GM19395 (cell line): ENCODE results near the gene SPEN.
"Not testable (repeated sequence)": the region's sequence is repeated elsewhere in the genome, so short reads cannot be mapped to it uniquely, and the experiment has no call there.

Source experiments
- ATAC-seq: cut with Tn5 transposase; IDR thresholded peaks from one replicate; pipeline ENCODE4 v1.9.1; 2021; ENCODE audit warnings: mild to moderate bottlenecking, moderate library complexity; ENCODE audit not compliant: unreplicated experiment

Gene SPEN

DNA sequence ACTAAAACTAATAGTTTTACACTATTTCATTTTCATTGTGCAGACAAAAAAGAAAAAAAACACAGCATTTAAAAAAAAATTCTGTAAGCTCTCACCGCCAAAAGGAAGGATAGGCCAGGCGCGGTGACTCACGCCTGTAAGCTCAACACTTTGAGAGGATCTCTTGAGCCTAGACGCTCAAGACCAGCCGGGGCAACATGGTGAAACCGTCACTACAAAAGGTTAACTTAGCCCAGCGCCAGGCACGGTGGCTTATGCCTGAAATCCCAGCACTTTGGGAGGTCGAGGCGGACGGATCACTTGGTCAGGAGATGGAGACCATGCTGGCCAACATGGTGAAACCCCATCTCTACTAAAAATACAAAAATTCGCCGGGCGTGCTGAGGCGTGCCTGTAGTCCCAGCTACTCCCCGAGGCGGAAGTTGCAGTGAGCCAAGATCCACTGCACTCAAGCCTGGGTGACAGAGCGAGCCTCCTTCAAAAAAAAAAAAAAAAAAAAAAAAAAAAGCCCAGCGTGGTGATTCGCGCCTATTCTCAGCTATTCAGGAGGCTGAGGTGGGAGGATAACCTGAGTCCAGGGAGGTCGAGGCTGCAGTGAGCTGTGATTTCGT is 14.3 kb upstream of the SPEN start:
- ATAC-seq = no peak

DNA sequence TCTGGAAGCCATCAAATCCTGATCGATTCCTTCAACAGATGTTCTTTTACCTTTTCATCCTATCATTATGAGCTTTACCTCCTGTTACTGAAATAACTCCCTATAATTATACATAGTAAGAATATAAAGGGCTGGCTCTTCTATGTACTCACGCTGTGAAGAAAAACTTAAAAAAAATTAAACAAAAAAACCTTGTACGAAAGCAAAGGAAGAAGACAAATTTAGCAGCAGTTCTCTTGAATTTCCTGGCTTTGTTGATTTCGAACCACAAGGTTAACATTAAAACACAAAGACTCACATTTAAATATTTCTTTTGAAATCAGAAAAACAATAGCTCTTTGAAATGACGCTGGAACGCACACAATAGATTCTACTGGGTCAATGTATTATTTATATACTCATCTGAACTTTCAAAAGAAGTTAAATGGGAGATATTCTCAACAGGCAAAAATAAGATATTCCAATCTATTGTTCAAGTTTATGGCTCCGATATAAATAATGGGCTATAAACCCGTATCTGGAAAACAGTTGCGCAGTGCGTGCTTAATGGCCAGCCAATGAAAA is 13.6 kb upstream of the SPEN start:
- no peak for ATAC-seq

DNA sequence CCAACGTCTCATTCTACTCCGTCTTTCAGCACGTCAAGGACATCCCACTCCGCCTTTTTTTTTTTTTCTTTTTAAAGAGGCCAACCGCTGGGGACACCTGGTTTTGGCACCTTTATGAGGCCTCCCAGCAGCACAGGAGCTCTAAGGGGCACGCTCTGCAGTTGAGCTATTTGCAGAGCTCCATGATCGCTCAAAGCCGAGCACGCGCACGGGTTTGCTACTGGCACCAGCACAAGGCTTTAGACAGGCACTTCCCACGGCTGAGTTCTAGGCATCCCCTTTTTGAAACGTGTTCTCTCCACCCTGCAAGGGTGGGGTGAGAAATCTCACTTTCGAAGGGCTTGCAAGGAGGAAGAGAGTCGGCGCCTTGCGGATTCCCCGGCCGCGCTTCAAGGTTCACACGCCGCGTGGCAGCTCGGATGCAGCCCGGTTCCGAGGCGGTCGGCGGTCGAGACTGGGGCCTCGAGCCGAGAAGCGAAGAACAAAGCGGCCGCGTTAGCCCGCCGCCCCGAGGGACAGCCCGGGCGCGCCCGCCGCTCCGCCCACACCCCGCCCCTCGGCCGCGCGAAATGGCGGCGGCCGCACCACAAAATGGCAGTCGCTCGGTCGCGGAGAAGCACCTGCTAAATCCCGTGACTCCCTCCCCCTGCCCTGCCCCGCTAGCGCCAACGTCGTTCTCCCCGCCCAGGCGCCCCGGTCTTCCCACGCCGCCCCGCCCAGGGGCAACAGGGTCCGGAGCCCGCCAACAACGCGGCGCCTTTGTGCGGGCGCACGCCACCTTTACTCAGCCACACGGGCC is 12.9 kb upstream of the SPEN start:
- ATAC-seq = peak; percentile 48

DNA sequence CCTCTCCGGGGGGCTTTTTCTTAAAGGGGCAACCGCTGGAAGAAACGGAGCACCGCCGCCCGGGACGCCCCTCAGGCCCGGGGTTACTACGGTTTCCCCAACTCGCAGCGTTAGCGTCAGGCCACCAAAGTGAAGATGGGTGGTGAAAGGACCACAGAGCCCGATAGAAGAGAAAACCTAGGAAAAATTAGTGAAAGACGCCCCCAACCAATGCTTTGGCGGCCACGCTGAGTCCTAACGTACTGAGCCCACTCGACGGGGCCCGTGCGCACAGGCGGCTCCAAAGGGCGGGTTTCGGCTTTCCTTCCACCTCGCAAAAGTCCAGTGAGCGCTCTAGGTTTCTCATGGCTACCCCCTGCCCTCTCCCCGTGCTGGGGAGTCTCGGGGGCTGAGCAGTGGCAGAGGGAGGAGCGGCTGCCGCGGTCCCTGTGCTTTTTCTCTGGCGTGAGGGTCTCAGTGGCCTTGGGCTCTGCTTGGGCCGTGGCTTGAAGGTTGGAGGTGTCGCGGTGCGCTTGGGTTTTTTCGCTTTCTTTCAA is 12.2 kb upstream of the SPEN start:
- peak; percentile 0 for ATAC-seq

DNA sequence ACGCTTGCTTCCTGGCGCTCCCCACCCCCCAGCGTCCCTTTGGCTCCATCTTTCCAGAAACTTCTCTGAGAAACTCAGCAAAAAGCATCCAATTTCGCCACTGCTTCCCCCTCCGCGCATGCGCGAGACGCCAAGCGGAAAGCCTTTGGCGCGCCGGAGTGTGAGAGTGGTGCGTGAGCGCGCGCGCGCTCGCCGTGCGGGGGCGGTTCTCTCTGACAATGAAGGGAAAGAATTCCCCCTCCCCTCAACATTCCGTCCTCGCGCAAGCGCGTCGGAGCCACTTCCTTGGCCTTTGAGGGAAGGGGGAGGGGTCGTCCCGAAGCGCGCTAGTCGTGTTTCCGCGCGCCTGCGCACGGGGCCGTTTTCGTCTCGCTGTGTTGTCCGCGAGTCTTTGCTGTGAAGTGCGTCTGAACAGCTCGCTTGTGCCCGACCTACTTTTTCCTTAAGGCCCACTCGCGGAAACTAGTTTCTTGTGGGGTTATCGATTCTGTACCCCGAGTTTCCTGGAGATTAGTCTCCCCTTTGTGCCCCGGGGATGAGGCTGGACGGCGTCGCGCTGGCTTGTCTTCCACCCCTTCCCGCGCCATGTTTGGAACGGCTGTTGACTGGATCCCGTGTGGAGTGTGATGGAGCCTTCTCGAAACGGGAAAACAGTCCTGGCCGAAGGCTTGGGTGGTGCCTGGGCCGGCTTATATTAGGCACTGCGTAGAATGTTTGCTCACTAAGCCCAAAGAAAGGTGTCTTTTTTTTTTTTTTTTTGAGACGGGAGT is 11.6 kb upstream of the SPEN start:
- peak; percentile 43 for ATAC-seq

DNA sequence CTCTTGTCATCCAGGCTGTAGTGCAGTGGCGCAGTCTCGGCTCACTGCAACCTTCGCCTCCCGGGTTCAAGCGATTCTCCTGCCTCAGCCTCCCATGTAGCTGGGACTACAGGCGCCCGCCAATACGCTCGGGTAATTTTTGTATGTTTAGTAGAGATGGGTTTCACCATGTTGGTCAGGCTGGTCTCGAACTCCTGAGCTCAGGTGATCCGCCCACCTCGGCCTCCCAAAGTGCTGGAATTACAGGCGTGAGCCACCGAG is 11.1 kb upstream of the SPEN start:
- not testable (repeated sequence) for ATAC-seq

DNA sequence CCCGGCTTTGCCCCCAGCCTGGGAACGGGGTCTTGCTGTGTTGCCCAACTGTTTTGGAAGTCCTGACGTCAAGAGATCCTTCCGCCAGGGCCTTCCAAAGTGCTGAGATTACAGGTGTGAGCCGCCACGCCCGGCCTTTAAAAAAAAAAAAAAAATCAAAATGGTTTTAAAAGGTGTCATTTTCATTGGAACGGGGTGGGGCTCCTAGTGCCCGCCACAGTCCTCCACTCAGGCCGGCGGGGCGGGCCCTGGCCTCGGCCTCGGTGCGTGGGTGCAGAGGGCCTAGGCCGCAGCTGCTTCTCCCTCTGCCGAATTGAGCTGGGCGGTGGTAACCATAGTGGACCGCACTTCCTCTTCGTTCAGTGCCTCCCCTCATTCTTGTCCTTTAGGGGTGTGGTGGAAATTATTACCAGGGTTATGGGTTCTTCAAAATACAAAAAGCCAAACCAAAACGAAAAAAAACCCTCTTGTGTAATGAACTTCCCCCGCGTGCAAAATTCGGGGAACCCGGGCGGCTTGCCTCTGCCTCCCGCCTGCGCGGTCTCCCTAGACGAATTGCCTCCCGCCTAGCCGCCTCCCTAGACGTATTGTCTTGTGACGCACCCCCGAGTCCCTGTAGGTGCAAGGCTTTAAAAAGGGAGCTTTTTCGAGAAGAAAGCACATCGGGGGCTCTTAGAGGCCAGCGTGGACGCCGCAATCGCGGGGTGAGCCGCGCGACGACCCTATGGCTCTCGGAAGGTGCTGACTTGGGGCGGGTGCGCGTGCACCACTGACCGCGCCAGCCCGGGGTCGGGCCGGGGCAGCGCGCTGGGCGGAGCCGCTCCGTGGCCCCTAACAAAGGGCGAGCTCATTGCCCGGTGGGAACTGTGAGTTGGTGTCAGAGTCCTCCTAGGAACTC is 10.5 kb upstream of the SPEN start:
- no peak for ATAC-seq

DNA sequence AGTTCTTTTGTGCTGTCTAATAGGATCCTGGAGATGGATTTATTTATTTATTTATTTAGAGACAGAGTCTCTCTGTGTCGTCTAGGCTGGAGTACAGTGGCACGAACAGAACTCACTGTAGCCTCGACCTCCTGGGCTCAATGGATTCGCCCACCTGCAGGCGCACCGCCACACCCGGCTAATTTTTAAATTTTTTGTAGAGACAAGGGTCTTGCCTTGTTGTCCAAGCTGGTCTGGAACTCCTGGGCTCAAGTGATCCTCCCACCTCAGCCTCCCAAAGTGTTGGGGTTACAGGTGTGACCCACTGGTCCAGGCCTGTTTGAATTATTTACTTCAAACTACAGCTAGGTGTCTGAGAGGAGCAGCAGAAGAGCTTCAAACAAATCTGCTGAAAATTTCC is 9.6 kb upstream of the SPEN start:
- ATAC-seq = no peak

DNA sequence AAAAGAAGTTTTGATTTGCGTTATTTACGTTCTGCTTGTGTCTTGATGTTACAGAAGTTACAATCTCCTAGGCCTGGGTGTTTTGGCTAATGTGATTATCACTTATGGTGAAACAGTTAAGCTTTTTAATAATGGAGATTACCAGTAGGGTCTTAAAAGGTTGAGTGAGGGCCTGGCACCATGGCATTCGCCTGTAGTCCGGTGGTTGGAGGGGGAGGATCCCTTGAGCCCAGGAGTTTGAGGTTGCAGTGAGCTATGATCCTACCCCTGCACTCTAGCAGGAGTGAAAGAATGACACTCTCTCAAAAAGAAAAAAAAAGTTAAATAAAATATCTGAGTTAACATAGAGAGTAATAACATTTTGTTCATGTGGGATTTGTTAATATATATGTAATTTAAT is 8.8 kb upstream of the SPEN start:
- no peak for ATAC-seq

DNA sequence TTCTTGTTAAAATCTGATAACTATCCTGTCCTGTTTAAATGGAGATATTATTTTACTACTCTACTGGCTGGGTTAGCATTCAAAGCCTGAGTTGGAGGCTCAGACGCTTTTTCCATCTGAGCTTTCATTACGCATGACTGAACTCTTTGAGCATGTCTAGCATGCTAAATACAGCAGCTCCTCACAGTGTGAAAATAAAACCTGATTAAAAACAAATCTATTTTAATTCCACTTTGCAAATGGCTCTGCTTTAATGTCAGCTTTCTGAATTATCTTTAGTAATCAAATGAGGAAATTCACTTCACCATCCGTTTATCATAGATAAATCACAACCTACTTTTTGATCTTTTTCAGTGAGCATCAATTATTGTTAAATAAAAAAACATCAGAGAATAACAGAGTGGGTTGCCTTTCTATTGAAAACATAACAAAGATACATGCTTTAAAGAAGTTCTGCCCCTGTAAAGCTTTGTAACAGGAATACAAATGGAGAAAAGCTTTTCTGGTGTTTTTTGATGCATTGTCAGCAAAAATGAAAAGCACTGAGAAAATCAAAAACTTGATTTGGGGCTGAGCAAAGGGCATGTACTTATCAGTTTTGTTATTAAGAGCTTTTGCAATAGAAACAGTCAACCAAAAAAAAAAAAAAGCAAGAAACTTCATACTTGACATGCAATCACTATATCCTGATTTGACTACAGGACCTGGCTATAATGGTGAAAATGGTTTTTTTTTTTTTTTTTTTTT is 3.5 kb upstream of the SPEN start:
- no peak for ATAC-seq

DNA sequence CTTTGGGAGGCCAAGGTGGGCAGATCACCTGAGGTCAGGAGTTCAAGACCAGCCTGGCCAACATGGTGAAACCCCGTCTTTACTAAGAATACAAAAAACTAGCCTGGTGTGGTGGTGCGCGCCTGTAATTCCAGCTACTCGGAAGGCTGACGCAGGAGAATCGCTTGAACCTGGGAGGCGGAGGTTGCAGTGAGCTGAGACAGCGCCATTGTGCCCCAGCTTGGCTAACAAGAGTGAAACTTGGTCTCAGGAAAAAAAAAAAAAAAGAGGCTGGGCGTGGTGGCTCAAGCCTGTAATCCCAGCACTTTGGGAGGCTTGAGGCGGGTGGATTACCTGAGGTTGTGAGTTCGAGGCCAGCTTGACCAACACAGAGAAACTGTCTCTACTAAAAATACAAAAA is 1.5 kb upstream of the SPEN start:
- ATAC-seq = not testable (repeated sequence)

DNA sequence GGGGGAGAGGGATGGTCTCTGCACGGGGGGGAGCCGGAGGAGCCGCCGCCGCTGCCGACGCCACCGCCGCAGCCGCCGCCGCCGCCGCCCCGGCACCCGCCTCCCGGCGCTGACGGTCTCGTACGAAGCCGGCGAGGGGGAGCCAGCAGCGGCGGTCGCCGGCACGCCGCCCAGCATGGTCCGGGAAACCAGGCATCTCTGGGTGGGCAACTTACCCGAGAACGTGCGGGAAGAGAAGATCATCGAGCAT is 311 bp downstream of the SPEN start:
- no peak for ATAC-seq

DNA sequence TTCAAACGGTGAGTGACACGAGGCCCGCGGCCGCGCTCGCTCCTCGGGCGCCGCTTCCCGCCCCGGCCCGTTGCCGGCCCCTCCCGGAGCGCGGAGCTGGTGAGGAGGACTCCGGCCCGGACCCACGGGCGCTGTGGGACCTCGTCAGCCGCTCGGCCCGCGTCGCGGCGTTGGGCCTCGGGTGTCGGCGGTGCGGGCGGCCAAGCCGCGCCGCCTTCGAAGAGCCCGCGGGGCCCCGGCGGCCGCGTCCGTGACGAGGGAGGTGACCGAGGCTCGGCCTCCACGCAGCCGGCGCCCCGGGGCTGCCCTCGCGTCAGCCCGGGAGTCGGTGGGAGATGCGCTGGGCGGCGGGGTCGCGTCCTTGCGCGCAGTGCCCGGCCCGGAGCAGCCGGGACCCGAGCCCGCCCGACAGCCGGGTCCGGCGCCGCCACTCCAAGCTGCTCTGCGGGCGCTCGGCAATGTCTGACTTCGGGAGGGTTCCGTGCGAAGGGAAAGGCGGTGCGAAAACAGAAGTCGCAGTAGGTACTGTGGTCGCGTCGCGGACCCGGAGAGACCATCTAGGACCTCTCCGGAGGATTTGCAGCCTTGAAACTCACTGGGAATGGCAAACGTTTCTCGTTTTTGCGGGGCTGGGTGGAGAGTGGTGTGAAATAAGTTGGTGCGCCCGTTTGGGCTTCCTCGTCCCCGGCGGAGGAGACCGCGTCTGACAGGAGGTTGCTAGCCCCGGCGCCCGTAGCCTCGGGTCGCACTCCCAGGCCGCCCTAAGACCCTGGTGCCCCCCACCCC is 829 bp downstream of the SPEN start:
- peak; percentile 16 for ATAC-seq

DNA sequence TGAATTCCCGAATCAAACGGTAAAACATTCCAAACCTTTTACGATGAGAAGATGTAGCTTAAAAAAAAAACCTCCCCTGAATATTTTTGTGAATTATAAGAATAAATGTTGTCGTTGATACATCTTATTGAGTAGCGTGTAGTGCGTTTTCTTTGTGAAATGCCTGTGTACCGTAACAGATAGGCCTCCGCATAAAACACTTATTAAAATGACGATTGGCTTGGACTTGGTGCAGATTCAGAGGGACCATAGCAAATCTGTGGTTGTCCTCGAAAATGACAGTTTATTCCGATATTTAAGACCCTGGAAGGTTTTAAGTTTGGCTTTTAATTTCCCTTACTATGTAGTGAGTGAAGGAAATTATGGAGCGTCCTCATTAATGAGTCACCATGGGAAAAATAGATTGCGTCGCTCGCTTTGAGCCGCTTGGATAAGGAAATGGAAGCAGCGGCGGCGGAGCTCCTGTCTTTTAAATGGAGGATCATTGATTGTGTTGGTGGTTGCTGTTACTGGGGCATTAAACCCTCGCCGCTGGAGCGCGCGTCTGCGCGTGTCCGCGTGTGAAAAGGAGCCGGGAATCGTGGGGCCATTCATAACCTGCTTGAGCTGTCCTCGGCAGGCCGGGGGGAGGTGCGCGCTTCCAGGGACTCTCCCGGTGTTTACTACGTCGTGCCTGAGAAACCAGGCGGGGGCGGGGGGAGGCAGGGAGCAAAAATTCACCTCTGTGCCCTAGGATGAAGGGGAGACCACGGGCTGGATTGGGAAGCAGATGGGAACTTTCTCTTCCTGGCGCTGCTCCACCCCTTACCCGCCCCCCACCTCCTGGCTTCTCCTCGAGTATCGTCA is 1.6 kb downstream of the SPEN start:
- ATAC-seq = no peak

DNA sequence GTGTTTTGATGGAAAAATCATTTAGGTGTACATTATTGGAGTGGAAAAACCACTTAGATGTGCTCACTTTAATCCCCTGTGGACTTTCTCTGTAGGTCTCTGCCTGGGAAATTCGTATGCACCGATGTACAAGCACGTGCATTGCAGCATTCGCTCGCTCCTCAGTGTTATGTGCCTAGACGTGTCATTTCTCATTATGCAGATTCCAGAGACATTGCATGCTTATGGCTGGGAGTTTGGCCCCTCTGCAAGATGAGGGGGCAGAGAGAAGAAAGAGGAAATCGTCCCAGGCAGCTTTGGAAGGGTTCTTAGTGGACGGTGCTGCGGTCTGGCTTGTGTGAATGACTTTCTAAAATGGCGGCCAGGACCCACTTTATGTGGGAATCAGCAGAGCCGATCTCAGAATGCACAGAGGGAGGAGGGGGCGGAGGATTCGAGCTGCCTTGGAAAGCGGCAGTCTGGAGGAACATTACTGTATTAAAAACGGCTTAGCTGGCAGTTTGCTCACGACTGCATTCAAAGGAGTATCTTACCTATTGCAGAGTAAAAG is 2.3 kb downstream of the SPEN start:
- no peak for ATAC-seq

DNA sequence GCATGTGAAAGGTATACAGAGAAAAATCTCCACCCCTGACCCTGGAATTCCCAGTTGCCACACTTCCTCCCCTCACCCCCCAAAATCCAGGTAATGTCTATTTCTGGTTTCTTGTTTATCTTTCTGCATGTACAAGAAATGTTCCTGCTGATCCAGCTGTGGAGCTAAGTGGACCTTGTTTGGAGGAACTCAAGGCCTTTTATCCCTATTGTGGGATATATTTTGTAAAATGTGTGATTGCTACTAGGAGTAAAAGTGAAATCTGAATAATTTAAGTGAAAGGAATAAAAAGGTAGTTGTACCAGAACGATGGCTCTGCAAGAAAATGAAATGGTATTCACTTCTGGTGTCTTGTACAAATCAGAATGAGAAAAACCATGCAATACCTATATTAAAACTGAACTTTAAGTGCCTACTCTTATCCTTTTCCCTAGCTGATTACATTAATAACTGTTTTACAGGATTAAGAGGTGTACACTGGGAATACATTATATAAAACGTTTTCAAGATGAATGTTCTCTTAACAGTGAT is 3.0 kb downstream of the SPEN start:
- no peak for ATAC-seq

DNA sequence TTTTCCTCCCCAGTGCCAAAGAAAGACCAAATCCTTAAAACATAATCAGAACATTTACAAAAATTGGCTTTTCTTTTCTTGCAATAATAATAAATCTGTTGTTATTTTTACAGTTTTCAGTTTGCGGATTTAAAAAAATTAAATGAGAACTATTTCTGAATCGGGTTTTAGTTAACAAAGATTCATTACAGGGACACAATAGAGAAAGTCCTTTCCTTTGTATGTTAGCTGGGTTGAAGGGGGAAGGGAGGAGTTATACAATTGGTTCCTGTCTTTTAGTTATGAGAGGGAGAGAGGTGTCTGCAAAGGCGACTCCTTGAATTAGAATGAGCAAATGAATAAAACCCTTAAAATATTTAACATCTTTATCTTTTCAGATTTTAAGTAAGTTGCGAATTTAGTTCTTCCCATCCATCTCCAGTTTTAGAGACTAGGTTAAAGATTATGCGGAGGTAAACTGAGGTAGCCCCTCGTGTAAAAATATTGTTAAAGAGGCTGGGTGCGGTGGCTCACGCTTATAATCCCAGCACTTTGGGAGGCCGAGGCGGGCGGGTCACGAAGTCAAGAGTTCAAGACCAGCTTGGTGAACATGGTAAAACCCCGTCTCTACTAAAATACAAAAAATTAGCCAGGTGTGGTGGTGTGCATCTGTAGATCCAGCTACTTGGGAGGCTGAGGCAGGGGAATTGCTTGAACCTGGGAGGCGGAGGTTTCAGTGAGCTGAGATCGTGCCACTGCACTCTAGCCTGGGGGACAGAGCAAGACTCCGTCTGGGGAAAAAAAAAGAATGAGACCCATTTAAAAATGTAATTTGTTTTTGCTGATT is 3.9 kb downstream of the SPEN start:
- ATAC-seq = no peak
